SK-N-SH (cell line): ENCODE results near the gene SMIM44.

Experiments
- ELF1 ChIP-seq: IDR thresholded peaks from 2 replicates; pipeline ENCODE4 v1.4.0; 2012
- EP300 ChIP-seq, 2 experiments: IDR thresholded peaks; 2 replicates each; pipeline versions ENCODE4 v1.4.0 to v1.6.1; 2012; ENCODE audit warnings: borderline replicate concordance in 1 of 2, low read depth in 1 of 2, low read length in 1 of 2
- MXI1 ChIP-seq: IDR thresholded peaks from 2 replicates; pipeline ENCODE4 v1.6.1; 2012; ENCODE audit warnings: mild to moderate bottlenecking, low read depth, low read length, improper control_type of control experiment
- RCOR1 ChIP-seq: fragments of 150-350 bp; IDR thresholded peaks from 2 replicates; pipeline ENCODE4 v1.6.1; 2017; ENCODE audit warnings: antibody characterized with exemption, low read length
- RXRA ChIP-seq: IDR thresholded peaks from 2 replicates; pipeline ENCODE4 v1.4.0; 2012; ENCODE audit warnings: low read depth, mild to moderate bottlenecking, borderline replicate concordance
- SIN3A ChIP-seq: IDR thresholded peaks from 2 replicates; pipeline ENCODE4 v1.6.1; 2012; ENCODE audit warnings: low read depth, mild to moderate bottlenecking, low read length, moderate library complexity, borderline replicate concordance
- SMC3 ChIP-seq: IDR thresholded peaks from 2 replicates; pipeline ENCODE4 v1.6.1; 2012; ENCODE audit warnings: low read depth, low read length, improper control_type of control experiment
- YY1 ChIP-seq: IDR thresholded peaks from 2 replicates; pipeline ENCODE4 v1.4.0; 2012; ENCODE audit warnings: low read depth, mild to moderate bottlenecking
- TF ChIP-seq, protein P1 (sequence below): fragments of 200-600 bp; sonication (generic); IDR thresholded peaks from 2 replicates; pipeline ENCODE4 v1.6.1; 2017; ENCODE audit warnings: antibody characterized with exemption, mild to moderate bottlenecking, moderate library complexity
- TF ChIP-seq, protein P2 (sequence below): fragments of 150-350 bp; IDR thresholded peaks from 2 replicates; pipeline ENCODE4 v1.6.1; 2017; ENCODE audit warnings: antibody characterized with exemption, low read length, low read depth, borderline replicate concordance

DNA sequence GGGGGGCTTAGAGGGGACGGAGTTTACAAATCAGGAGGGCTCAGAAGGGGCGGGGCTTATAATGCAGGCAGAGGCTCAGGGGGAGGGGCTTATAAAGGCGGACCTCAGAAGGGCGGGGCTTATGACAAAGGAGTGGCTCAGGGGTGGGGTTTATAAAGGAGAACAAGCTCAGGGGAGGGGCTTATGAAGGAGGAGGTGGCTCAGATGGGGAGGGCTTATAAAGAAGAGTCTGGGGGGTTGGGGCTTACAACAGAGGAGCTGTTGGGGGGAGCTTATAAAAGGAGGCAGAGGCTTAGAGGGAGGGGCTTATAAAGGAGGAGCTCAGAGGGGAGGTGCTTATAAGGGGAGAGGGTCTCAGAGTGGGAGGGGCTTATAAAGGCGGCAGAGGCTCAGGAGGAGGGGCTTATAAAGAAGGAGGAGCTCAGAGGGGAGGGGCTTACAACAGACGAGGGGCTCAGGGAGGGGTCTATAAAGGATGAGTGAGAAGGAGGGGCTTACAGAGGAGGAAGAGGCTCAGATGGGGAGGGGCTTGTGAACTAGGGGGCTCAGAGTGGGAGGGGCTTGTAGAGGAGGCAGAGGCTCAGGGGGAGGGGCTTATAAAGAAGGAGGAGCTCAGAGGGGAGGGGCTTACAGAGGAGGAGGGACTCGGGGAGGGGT lies 3.9 kb downstream of the SMIM44 start:
- TF ChIP-seq, protein P1, sequence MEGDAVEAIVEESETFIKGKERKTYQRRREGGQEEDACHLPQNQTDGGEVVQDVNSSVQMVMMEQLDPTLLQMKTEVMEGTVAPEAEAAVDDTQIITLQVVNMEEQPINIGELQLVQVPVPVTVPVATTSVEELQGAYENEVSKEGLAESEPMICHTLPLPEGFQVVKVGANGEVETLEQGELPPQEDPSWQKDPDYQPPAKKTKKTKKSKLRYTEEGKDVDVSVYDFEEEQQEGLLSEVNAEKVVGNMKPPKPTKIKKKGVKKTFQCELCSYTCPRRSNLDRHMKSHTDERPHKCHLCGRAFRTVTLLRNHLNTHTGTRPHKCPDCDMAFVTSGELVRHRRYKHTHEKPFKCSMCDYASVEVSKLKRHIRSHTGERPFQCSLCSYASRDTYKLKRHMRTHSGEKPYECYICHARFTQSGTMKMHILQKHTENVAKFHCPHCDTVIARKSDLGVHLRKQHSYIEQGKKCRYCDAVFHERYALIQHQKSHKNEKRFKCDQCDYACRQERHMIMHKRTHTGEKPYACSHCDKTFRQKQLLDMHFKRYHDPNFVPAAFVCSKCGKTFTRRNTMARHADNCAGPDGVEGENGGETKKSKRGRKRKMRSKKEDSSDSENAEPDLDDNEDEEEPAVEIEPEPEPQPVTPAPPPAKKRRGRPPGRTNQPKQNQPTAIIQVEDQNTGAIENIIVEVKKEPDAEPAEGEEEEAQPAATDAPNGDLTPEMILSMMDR: no peak
- TF ChIP-seq ELF1: no peak
- no peak for TF ChIP-seq EP300 (IDR thresholded peaks at IDR 0.05; ENCODE audit: borderline replicate concordance in 1 of 2, low read depth in 1 of 2, low read length in 1 of 2)
- no peak for TF ChIP-seq SMC3
- TF ChIP-seq SIN3A: no peak
- TF ChIP-seq YY1: no peak
- no peak for TF ChIP-seq RXRA
- TF ChIP-seq, protein P2, sequence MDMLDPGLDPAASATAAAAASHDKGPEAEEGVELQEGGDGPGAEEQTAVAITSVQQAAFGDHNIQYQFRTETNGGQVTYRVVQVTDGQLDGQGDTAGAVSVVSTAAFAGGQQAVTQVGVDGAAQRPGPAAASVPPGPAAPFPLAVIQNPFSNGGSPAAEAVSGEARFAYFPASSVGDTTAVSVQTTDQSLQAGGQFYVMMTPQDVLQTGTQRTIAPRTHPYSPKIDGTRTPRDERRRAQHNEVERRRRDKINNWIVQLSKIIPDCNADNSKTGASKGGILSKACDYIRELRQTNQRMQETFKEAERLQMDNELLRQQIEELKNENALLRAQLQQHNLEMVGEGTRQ: no peak
- TF ChIP-seq MXI1: no peak
- no peak for TF ChIP-seq RCOR1
